Measurements from ENCODE around the gene ZBTB11. TPM values are rescaled to one million over a fixed set of nuclear protein-coding genes. Genes with fewer than 3 reads are reported as not detected.

ZBTB11 gene
- total and polyA plus RNA-seq, 10 of the 15 experiments (the other 5 are each of a cell fraction or from before 2014, with no cell fraction given) = 3.5 to 25.7 (median 18.0) TPM

DNA sequence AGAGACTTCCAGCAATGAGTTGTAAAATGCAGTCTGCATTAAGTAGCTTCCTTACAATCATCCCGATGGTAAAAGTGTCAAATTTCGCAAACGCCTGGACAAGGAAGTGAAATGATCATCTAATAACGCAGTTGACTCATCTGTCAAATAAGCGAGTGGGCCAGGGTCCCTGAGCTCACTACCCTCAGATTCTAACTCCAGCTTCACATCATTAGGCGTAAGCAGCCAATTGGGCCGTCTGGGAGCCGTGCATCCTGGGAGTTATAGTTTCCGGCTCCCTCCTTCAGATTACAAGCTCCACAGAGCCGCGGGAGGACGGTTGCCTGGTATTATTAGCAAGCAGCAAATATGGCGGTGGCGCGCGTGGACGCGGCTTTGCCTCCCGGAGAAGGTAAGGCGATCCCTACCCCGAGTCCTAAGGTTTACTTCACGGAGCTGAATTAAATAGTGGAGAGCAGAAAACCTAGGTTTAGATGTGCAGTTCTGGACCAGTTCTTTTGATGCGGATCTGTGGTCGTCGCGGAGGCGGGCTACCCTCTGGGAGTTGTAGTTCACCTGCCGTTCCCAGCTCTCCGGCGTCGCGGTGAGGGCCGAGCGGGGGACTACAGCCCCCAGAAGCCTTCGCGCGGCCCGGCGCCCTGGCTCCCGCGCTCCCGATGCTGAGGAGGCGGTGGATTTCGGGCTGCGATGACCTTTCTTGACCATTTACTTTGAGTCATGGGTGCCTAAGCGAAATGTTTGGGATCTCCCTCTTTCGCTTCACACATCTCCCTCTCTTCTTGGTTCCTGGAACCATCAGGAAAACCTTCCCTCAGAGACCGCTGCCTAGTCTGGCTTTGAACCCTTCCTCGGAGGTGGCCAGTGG, 47.6 kb upstream of the ZBTB11 start, which contains the start of gene CEP97 (continued):
- TF ChIP-seq, protein P1, sequence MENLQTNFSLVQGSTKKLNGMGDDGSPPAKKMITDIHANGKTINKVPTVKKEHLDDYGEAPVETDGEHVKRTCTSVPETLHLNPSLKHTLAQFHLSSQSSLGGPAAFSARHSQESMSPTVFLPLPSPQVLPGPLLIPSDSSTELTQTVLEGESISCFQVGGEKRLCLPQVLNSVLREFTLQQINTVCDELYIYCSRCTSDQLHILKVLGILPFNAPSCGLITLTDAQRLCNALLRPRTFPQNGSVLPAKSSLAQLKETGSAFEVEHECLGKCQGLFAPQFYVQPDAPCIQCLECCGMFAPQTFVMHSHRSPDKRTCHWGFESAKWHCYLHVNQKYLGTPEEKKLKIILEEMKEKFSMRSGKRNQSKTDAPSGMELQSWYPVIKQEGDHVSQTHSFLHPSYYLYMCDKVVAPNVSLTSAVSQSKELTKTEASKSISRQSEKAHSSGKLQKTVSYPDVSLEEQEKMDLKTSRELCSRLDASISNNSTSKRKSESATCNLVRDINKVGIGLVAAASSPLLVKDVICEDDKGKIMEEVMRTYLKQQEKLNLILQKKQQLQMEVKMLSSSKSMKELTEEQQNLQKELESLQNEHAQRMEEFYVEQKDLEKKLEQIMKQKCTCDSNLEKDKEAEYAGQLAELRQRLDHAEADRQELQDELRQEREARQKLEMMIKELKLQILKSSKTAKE (IDR thresholded peaks at IDR 0.05; ENCODE audit: low read depth, poor library complexity, severe bottlenecking) = no peak
- no peak; the same call in 1 of the 2 replicates for TF ChIP-seq MYB (IDR thresholded peaks at IDR 0.05; ENCODE audit: borderline replicate concordance, low read depth, low read length)
- TF ChIP-seq ETV6 (conservative IDR thresholded peaks at IDR 0.05 in 1 of 2, IDR thresholded peaks at IDR 0.05 in 1 of 2; ENCODE audit: borderline replicate concordance in 1 of 2, low read depth in 1 of 2) = peak in 1 of 2 experiments; percentile 31; a peak in 1 of 4 replicates
- TF ChIP-seq TCF7 (IDR thresholded peaks at IDR 0.05; ENCODE audit: borderline replicate concordance) = no peak
- TF ChIP-seq, protein P2, sequence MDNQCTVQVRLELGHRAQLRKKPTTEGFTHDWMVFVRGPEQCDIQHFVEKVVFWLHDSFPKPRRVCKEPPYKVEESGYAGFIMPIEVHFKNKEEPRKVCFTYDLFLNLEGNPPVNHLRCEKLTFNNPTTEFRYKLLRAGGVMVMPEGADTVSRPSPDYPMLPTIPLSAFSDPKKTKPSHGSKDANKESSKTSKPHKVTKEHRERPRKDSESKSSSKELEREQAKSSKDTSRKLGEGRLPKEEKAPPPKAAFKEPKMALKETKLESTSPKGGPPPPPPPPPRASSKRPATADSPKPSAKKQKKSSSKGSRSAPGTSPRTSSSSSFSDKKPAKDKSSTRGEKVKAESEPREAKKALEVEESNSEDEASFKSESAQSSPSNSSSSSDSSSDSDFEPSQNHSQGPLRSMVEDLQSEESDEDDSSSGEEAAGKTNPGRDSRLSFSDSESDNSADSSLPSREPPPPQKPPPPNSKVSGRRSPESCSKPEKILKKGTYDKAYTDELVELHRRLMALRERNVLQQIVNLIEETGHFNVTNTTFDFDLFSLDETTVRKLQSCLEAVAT (IDR thresholded peaks at IDR 0.05) = peak; percentile 62
- TF ChIP-seq SIX5 (IDR thresholded peaks at IDR 0.05; ENCODE audit: low read depth, low read length, severe bottlenecking) = peak; percentile 90
- TF ChIP-seq IKZF1 (conservative IDR thresholded peaks at IDR 0.05) = peak; percentile 98
- peak; percentile 62 for TF ChIP-seq CREB1 (IDR thresholded peaks at IDR 0.05; ENCODE audit: low read depth)
- TF ChIP-seq POLR2AphosphoS5 (IDR thresholded peaks at IDR 0.05; ENCODE audit: low read length) = peak; percentile 41; the same call in 1 of the 2 replicates
- TF ChIP-seq NRF1 (conservative IDR thresholded peaks at IDR 0.05; ENCODE audit: low read depth, low read length) = no peak
- TF ChIP-seq, protein P3, sequence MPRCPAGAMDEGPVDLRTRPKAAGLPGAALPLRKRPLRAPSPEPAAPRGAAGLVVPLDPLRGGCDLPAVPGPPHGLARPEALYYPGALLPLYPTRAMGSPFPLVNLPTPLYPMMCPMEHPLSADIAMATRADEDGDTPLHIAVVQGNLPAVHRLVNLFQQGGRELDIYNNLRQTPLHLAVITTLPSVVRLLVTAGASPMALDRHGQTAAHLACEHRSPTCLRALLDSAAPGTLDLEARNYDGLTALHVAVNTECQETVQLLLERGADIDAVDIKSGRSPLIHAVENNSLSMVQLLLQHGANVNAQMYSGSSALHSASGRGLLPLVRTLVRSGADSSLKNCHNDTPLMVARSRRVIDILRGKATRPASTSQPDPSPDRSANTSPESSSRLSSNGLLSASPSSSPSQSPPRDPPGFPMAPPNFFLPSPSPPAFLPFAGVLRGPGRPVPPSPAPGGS (IDR thresholded peaks at IDR 0.05; ENCODE audit: borderline replicate concordance, insufficient read depth, low read depth, low read length, poor library complexity, severe bottlenecking) = no peak
- TF ChIP-seq CBFB (IDR thresholded peaks at IDR 0.05; ENCODE audit: low read depth) = 0 out of 2 replicates have a peak, but pooled peaks have one; percentile 49
- TF ChIP-seq, protein P4, sequence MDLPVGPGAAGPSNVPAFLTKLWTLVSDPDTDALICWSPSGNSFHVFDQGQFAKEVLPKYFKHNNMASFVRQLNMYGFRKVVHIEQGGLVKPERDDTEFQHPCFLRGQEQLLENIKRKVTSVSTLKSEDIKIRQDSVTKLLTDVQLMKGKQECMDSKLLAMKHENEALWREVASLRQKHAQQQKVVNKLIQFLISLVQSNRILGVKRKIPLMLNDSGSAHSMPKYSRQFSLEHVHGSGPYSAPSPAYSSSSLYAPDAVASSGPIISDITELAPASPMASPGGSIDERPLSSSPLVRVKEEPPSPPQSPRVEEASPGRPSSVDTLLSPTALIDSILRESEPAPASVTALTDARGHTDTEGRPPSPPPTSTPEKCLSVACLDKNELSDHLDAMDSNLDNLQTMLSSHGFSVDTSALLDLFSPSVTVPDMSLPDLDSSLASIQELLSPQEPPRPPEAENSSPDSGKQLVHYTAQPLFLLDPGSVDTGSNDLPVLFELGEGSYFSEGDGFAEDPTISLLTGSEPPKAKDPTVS (IDR thresholded peaks at IDR 0.05; ENCODE audit: low read depth, low read length) = no peak
- TF ChIP-seq YBX1 (IDR thresholded peaks at IDR 0.05) = no peak
- TF ChIP-seq ZNF274 (IDR thresholded peaks at IDR 0.05; ENCODE audit: insufficient read depth, insufficient read length) = no peak
